SH-SY5Y (cell line): ENCODE data around the gene LSM4.

Experiments
- GATA2 ChIP-seq: IDR thresholded peaks from 2 replicates; pipeline ENCODE4 v1.6.1; 2011; ENCODE audit warnings: mild to moderate bottlenecking, low read depth, low read length
- GATA3 ChIP-seq: IDR thresholded peaks from 2 replicates; pipeline ENCODE4 v1.6.1; 2011; ENCODE audit warnings: low read depth, mild to moderate bottlenecking, low read length, moderate library complexity

GRCh38 chr19:18346091-18346490 is 23.2 kb upstream of the LSM4 start:
- TF ChIP-seq GATA2 (no peak), GATA3 (no peak)
